ENCODE measurements around the gene FRMD4A.

DNA sequence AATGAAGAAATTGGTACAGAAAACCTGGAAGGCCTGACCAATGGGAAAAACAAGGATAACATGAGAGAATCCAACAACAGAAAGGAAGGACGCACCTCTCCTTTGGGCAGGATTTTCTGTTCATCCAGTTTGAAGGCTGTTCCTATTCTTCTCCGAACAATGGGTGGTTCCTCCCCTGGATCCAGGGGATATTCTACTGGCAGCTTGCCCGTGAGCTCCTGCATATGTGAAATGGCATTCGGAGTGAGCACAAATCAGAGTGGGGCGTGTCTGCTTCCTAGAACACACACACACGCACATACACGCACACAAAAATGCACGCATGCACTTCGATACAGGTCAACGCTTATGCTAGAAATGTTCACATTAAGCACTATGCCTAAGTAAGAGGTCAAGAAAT, 660.4 kb downstream of the FRMD4A start:
- TF ChIP-seq, protein P1, sequence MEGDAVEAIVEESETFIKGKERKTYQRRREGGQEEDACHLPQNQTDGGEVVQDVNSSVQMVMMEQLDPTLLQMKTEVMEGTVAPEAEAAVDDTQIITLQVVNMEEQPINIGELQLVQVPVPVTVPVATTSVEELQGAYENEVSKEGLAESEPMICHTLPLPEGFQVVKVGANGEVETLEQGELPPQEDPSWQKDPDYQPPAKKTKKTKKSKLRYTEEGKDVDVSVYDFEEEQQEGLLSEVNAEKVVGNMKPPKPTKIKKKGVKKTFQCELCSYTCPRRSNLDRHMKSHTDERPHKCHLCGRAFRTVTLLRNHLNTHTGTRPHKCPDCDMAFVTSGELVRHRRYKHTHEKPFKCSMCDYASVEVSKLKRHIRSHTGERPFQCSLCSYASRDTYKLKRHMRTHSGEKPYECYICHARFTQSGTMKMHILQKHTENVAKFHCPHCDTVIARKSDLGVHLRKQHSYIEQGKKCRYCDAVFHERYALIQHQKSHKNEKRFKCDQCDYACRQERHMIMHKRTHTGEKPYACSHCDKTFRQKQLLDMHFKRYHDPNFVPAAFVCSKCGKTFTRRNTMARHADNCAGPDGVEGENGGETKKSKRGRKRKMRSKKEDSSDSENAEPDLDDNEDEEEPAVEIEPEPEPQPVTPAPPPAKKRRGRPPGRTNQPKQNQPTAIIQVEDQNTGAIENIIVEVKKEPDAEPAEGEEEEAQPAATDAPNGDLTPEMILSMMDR (IDR thresholded peaks at IDR 0.05 in 4 of 5, conservative IDR thresholded peaks at IDR 0.05 in 1 of 5) = no peak
- no peak for TF ChIP-seq POLR2A (IDR thresholded peaks at IDR 0.05)
